Tibial artery (tissue), 4 donors: ENCODE data around the gene ACTR8.

Experiments
- DNase-seq, 2 donors: peaks; one replicate each; pipeline ENCODE4 v3.0.0-alpha.2; 2019
- H3K27ac ChIP-seq, 2 donors: fragments of 200-600 bp; sonication (generic) in 1 of 2; 1 replicate in 1 of 2; 2 replicates in 1 of 2; pipeline ENCODE4 v1.5.1; 2018 to 2019; ENCODE audit warnings: mild to moderate bottlenecking in 1 of 2
- H3K27me3 ChIP-seq, 2 donors: fragments of 200-600 bp; sonication (generic) in 1 of 2; one replicate each; pipeline versions ENCODE4 v1.5.1 to v1.6.0; 2016 to 2019
- H3K36me3 ChIP-seq, 3 donors: fragments of 200-600 bp; sonication (generic) in 2 of 3; one replicate each; pipeline ENCODE4 v1.5.1; 2016 to 2019; ENCODE audit warnings: mild to moderate bottlenecking in 2 of 3
- H3K4me1 ChIP-seq, 4 donors: fragments of 200-600 bp; sonication (generic) in 2 of 4; 1 replicate in 3 of 4; 2 replicates in 1 of 4; pipeline ENCODE4 v1.5.1; 2016 to 2019
- H3K4me3 ChIP-seq, 2 donors: fragments of 200-600 bp; sonication (generic) in 1 of 2; 1 replicate in 1 of 2; 2 replicates in 1 of 2; pipeline ENCODE4 v1.5.1; 2018 to 2019; ENCODE audit warnings: mild to moderate bottlenecking in 2 of 2
- H3K9me3 ChIP-seq, 3 donors: fragments of 200-600 bp; sonication (generic) in 1 of 3; one replicate each; pipeline ENCODE4 v1.5.1; 2016 to 2019
- CTCF ChIP-seq, 2 experiments: fragments of 200-600 bp in 1 of 2; fragments of 450-650 bp in 1 of 2; IDR thresholded peaks; one replicate each; pipeline ENCODE4 v1.5.1; 2017 to 2019; ENCODE audit warnings: antibody characterized with exemption in 2 of 2, mild to moderate bottlenecking in 1 of 2, moderate library complexity in 1 of 2
- intact Hi-C: fragments of 100-400 bp; cut with DNase I; formaldehyde crosslinking; loops from one replicate; pipeline ENCODE4 v1.15.0; 2023; ENCODE audit warnings: low total_unique reads

The ACTR8 gene

DNA sequence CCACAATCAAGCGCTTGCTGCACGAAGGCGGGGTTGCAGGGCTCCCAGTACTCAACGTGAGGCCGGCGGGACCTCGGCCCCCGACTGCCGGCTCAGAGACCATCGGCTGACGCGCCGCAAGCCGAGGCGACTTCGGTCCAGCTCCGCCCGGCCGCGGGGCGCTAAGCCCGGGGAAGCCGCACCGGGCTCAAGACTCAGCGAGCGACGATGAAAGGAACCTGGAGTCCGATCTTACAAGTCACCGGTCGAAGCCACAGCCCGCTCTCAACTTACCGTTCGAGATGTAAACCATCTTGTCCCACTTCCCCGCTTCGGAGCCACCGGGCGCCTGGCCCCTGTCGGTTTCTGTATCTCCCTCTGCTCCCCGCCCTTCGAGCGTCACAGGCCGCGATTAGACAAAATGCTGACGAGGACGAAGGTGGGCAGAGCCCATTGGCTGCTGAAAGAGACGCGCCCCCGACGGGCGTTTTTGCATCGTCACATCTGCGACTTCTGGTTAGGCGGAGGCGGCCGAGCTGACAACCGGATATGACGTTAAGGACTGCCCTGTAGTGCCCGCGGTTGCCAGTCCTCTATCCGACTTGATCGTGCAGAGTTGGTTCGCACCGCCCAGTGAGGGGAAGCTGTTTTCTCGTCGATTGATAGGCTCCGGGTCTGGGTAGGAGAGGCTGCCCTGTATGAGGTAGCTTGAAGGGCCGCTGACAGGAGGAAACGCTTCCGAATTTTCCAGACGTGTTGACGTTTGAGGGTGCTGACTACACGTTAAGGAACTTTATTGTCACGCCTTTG, 9.7 kb upstream of the ACTR8 start, which contains the start of gene SELENOK:
Gene SELENOK (minus strand): TSS at position 363 of the 789 bp plus-strand sequence.
- Histone ChIP-seq H3K27ac (peak within 1 kb of the TSS; percentile 94 to 96), H3K27me3 (no peaks in the 10 kb centered on the region), H3K36me3 (peaks cover 0 to 12% (median 7%) of the 10 kb centered on the region in 3 donors), H3K9me3 (no peaks in the 10 kb centered on the region), H3K4me3 (peak within 1 kb of the TSS; percentile 94 to 97), H3K4me1 (peaks cover 0 to 30% (median 11%) of the 10 kb centered on the region in 4 donors)
- intact Hi-C loops: loop anchor here (5.0 kb wide), 1 partner anchor 544 kb away; the partner anchor contains the start of gene DCP1A
- TF ChIP-seq CTCF (IDR thresholded peaks at IDR 0.05): no peak
- DNase-seq: peak; percentile 99

- H3K27me3 ChIP-seq: no peaks in the 10 kb centered on the region
- peaks cover 6 to 15% (median 12%) of the 10 kb centered on the region in 3 donors for H3K36me3 ChIP-seq
- intact Hi-C loops: loop anchor here (5.0 kb wide), 1 partner anchor 544 kb away; the partner anchor contains the start of gene DCP1A
- TF ChIP-seq CTCF (IDR thresholded peaks at IDR 0.05): no peak
- peak overlapping the region; percentile 94 to 96 for H3K27ac ChIP-seq
- H3K9me3 ChIP-seq: no peaks in the 10 kb centered on the region
- peak overlapping the region; percentile 94 to 97 for H3K4me3 ChIP-seq
- no peak for DNase-seq
- peaks cover 0 to 30% (median 11%) of the 10 kb centered on the region in 4 donors for H3K4me1 ChIP-seq
Measured at GRCh38 chr3:53890726-53891475, 8.9 kb upstream of the ACTR8 start.

DNA sequence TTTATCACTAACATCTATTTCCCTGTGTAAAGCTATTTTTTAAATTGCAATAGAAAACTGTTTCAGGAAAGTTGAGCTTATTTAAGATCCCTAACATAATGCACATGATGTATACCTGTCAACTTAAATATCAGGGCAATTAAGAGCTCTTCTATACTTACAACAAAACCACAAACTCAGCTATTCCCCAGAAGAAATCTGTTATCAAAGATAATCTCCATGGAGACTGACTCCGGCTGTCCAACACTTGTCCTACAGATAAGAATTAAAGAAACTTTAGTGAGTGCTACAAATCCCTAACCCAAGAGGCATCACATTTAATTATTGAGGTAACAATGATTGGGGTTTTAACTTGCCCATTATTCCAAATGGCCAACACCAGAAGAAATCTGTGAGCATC, 6.3 kb upstream of the ACTR8 start:
- no peak for DNase-seq
- Histone ChIP-seq H3K27me3 (no peaks in the 10 kb centered on the region), H3K4me1 (peaks cover 0 to 30% (median 11%) of the 10 kb centered on the region in 4 donors), H3K27ac (no peak overlapping the region), H3K9me3 (no peaks in the 10 kb centered on the region), H3K4me3 (no peak overlapping the region), H3K36me3 (peaks cover 18 to 35% (median 30%) of the 10 kb centered on the region in 3 donors)
- no peak for TF ChIP-seq CTCF (IDR thresholded peaks at IDR 0.05)
- intact Hi-C loops: no loop called here

DNA sequence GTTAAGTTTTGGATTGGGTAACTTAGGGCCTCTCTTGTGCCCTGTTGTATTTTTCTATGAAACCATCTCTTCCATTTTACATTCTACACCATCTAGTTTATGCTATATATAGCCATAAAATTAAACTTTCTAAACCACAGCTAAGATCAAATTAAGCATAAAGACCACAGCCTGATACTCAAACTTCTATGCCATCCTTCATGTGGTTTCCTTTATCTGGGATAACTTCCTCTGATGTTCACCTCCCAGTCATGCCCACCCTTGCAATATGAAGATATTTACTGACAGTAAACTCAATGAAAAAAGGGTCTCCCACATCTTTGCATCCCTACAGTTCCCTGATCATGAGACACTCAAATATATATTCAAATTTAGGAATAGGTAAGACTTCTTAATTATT, 5.5 kb upstream of the ACTR8 start:
- H3K4me3 ChIP-seq: no peak overlapping the region
- peaks cover 18 to 35% (median 30%) of the 10 kb centered on the region in 3 donors for H3K36me3 ChIP-seq
- H3K4me1 ChIP-seq: peaks cover 0 to 31% (median 11%) of the 10 kb centered on the region in 4 donors
- no peak for DNase-seq
- intact Hi-C loops: no loop called here
- no peak for TF ChIP-seq CTCF (IDR thresholded peaks at IDR 0.05)
- no peaks in the 10 kb centered on the region for H3K9me3 ChIP-seq
- no peak overlapping the region for H3K27ac ChIP-seq
- H3K27me3 ChIP-seq: no peaks in the 10 kb centered on the region

DNA sequence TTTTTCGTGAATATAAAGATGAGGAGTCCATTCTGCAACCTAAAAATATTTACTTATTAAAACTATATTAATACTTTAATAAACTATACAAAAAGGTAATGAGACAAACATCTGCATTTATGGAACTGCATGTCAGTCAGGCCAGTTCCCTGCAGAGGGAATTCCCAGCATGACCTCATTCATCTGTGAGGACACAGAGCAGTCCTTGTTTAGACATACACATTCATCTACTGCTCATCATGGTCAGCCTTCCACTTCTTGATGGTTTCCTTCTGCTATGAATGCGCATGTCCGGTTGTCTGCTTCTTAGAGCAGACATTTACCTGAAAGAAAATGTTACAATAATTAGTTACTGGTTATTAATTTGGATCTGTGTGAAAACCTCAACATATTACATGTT, 3.3 kb upstream of the ACTR8 start:
- no peak for DNase-seq
- intact Hi-C loops: no loop called here
- Histone ChIP-seq H3K4me3 (no peak overlapping the region), H3K27me3 (no peaks in the 10 kb centered on the region), H3K9me3 (no peaks in the 10 kb centered on the region), H3K27ac (no peak overlapping the region), H3K36me3 (peaks cover 18 to 35% (median 30%) of the 10 kb centered on the region in 3 donors), H3K4me1 (peaks cover 0 to 33% (median 15%) of the 10 kb centered on the region in 4 donors)
- no peak for TF ChIP-seq CTCF (IDR thresholded peaks at IDR 0.05)
